HG02623 (cell line): ENCODE data around the gene PDZD11.
"Not testable (repeated sequence)": the region's sequence is repeated elsewhere in the genome, so short reads cannot be mapped to it uniquely, and the experiment has no call there.

ENCODE experiments used
- ATAC-seq: cut with Tn5 transposase; IDR thresholded peaks from one replicate; pipeline ENCODE4 v1.9.1; 2021; ENCODE audit warnings: moderate library complexity; ENCODE audit not compliant: unreplicated experiment

PDZD11 gene

DNA sequence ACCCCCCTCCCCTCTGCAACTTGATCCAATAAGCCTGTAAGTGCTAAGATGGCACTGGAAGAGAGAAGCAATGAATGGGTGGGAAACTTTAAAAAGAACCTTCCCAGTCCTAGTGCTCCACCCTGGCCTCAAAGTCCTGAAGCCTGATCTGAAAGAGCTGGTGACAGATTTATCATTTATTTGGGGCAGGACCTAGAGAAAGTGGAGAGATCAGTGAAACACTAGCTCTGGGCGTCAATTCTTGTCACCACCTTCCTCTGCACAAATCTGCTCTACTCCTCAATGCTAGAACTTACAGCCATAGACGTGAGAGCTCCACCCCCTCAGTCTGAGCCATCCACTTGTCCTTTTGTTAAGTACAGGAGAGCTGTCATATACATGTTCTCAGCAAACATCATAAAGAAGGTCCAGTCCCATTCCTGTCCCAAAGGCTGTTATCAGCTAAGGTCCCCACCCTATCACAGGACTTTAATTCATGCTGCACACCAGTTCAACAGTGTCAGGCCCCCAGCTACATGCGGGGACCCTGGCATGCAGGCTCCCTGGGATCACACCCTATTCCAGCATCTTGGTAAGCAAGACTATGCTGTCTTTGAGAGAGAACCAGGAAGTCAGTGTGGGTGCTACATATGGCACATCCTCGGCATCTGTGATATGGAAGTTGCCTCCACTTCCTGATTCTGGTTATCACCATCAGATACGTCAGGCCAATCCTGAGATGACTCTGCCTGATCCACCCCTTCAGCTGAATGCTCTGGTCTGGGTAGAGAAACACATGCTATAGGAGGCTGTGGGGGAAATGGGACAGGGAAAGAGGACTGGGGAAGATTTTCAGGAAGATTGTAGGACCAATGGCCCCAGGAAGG lies 32.1 kb downstream of the PDZD11 start:
- no peak for ATAC-seq

DNA sequence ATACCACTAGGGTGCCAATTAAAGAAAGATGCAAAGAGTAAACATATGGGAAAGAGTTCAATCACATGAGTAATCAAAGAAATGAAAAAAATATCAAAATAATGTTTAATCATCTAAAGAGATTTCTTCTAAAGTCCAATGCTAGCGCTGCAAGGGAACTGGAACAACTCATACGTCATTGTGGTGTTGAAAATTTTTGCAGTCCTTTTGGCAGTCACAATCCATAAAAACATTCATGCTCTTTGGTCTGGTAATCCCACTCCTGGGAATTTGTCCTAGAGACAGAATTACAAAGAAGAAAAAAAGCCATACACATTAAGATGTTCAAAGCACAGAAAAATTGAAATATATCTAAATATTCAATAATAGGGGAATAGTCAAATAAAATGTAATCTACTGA lies 34.3 kb downstream of the PDZD11 start:
- no peak for ATAC-seq

DNA sequence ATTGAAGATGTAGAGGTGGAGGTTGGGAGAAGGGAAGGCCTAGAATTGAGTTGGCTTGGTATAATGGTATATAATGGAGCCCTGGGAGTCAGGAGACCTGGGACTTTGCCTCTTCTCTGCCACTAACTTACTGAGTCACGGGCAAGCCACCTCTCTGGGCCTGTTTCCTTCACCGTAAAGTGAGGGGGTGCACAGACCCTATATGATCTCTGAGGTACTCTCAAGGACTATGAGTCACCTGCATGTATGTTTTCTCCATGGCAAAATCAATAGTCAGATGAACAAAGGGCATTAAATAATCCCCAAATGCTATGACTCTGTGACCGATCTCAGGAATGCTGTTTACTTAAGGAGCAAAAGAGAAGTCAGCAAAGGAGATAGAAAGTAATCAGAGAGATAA lies 34.8 kb downstream of the PDZD11 start:
- no peak for ATAC-seq

DNA sequence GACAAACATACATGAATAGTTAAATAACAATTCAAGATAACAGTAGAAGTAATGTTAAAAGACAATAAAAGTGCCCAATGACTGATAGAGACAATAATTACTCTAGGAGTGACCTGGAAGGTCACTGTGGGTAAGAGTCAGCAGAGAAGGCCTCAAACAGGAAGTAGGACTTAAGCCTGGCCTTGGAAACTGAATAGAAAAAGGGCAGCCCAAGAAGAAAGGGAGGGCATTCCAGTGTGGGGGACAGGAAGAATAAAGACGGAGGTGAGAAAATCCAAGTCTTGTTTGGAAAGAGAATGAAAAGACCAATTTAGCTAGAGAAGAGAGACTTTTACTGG lies 35.7 kb downstream of the PDZD11 start:
- no peak for ATAC-seq

DNA sequence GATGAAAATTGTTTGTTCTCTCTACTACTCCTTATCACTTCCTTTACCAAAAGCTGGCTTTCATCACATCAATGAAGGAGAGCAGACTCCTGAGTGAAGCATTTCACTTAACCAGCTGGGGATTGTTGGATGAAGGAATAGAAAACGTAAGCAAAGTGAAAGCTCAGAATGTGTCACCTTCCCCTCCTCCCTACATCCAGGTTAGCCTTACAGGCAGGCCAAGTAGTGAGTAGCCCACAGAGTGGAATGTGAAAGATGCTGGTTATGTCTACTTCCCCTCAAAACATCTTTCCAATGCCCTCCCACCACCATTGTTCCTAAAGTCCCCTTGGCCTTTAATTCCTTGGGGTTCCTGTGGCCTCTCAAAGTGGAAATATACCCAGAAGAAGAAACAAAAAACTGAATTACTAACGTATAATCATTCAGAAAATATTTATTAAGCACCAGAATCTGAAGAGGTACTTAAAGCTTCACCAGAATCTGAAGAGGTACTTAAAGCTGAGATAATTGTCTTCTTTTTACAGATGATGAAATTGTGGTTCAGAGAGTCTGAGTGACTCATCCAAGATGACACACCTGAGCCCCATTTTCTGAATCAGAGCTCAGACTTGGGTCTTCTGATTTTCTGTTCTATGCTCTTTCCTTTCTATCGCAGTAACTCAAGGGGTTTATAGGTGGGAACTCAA lies 36.2 kb downstream of the PDZD11 start:
- ATAC-seq, result no peak

DNA sequence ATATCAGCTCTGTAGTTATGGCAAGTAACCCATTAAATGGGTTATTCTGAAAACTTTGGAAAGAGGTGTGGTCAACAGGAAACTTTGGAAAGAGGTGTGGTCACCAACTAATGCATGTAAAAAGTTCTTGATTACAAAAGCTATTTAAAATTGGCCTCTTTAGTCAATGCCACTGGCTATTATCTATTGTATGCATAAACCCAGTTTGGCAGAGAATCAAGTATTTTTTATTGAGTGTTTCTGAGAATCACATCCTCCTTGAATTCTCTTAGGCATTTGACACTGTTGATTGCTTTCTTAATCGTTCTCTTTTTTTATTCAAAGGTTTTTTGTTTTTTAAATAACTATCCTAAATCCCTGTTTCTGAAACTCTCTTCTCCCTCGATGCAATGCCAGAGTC lies 37.2 kb downstream of the PDZD11 start:
- ATAC-seq, result no peak

DNA sequence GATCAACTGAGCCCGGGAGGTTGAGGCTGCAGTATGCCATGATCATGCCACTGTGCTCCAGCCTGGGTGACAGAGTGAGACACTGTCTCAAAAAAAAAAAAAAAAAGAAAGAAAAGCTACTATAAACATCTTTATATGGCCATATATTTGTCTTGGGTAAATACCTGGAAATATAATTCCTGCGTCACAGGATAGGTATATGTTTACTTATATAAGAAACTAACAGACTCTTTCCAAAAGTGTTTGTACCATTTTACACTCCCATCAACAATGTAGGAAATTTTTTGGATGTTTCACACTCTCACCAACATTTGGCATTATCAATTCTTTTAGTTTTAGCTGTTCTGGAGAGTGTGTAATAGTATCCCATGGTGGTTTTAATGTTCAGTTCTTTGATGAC lies 42.5 kb downstream of the PDZD11 start:
- ATAC-seq, result no peak

DNA sequence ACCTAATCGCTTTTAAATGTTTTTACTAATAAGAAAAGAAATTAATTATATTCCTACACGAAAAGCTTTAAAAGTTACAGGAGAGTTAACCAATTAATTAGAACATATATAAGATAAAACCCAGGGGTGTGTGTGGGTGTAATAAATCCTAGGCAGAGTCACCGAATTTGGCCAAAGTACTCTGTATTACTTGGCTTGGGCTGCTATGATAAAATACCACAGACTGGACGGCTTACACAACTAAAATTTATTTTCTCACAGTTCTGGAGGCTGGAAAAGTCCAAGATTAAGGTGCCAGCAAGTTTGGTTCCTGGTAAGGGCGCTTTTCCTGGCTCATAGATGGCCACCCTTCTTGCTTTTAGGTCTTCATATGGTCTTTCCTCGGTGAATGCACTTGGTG lies 44.8 kb downstream of the PDZD11 start:
- ATAC-seq, result no peak

DNA sequence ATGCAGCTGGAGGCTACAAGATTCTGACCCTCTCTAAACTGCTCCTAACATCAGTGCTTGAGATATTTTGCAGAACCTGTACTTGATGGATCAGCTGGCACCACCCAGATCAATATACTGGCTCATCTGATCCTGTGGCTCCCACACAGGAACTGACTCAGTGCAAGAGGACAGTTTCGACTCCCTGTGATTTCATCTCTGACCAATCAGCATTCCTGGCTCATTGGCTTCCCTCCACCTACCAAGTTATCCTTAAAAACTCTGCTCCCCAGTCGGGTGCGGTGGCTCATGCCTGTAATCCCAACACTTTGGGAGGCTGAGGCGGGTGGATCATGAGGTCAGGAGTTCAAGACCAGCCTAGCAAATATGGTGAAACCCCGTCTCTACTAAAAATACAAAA lies 46.1 kb downstream of the PDZD11 start:
- not testable (repeated sequence) for ATAC-seq

DNA sequence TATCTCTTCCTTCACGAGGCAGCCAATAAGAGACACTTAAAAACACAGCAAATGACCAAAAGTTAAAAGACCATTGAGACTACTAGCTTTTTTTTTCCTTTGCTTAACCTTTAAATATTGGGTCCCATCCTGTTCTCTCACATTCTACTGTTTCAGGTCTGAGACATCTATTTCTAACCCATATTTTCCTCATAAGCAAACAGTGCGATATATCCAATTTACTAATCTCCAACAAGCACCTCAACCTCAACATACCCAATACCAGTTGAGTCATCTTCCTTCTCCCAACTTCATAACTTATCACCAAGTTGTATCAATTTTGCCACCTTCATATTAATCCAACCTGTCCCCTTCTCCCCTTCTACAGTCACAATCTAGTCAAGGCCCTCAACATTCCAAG lies 48.2 kb downstream of the PDZD11 start:
- ATAC-seq, result no peak

DNA sequence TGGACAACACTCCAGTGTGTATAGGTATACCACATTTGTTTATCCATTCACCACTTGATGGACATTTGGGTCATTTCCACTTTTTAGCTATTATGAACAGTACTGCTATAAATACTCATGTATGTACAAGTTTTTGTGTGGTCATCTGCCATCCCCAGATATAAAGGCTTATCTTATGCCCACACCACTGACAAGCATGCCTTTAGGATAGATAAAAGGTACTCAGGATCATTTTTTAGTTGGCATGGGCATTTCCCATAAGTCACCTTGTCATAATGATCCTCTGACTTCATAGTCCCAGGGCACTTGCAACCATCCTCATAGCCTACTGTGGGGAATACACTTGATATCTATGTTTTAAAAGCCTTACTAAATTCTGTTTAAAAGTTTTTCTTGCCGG lies 49.0 kb downstream of the PDZD11 start:
- no peak for ATAC-seq
